HepG2 (cell line): ENCODE measurements around the gene TIAM2. TPM values are rescaled to one million over a fixed set of nuclear protein-coding genes. Genes with fewer than 3 reads are reported as not detected.

Experiments
- AFF4 ChIP-seq: sonication (generic); formaldehyde crosslinking; IDR thresholded peaks from 2 replicates; pipeline ENCODE4 v1.4.0; 2020; ENCODE audit warnings: missing genetic modification reagents
- CBX5 ChIP-seq: sonication (generic); formaldehyde crosslinking; IDR thresholded peaks from 2 replicates; pipeline ENCODE4 v1.4.0; 2020; ENCODE audit warnings: missing genetic modification reagents, borderline replicate concordance
- MAFG ChIP-seq: sonication (generic); formaldehyde crosslinking; IDR thresholded peaks from 2 replicates; pipeline ENCODE4 v1.5.1; 2020; ENCODE audit warnings: mild to moderate bottlenecking, missing genetic modification reagents
- MEIS1 ChIP-seq: sonication (generic); formaldehyde crosslinking; IDR thresholded peaks from 2 replicates; pipeline ENCODE4 v1.9.0; 2021; ENCODE audit warnings: mild to moderate bottlenecking, missing genetic modification reagents, moderate library complexity, borderline replicate concordance
- PHF21A ChIP-seq: sonication (generic); formaldehyde crosslinking; IDR thresholded peaks from 2 replicates; pipeline ENCODE4 v1.5.0; 2020; ENCODE audit warnings: mild to moderate bottlenecking, missing genetic modification reagents
- PPARG ChIP-seq: conservative IDR thresholded peaks from 2 replicates; pipeline ENCODE4 v1.6.1; 2016; ENCODE audit warnings: missing biosample characterization, missing genetic modification reagents
- THRA ChIP-seq: sonication (generic); formaldehyde crosslinking; IDR thresholded peaks from 2 replicates; pipeline ENCODE4 v1.4.0; 2020; ENCODE audit warnings: missing genetic modification reagents, borderline replicate concordance
- ZBTB40 ChIP-seq, 2 experiments: fragments of 450-650 bp in 1 of 2; sonication (generic) in 1 of 2; formaldehyde crosslinking in 1 of 2; IDR thresholded peaks; 2 replicates each; pipeline versions ENCODE4 v1.6.1 to v1.8.0; 2016 to 2022; ENCODE audit warnings: antibody characterized with exemption in 1 of 2, mild to moderate bottlenecking in 1 of 2, missing genetic modification reagents in 1 of 2
- ZHX1 ChIP-seq: sonication (generic); formaldehyde crosslinking; IDR thresholded peaks from 2 replicates; pipeline ENCODE4 v1.8.1; 2022; ENCODE audit warnings: low read depth, mild to moderate bottlenecking, missing genetic modification reagents
- polyA plus RNA-seq, 8 experiments: library from polyadenylated mRNA; depleted of rRNA in 3 of 8; stranded (reverse) in 7 of 8; unstranded in 1 of 8; fragments of >200 nt; fragmentation: Illumina TruSeq in 4 of 8; extraction: Trizol in 4 of 8; gene quantifications; 2 replicates each; pipeline versions ENCODE4 v1.2.1 to v1.2.3, GENCODE V29; 2011 to 2016; ENCODE audit warnings: low read depth in 4 of 8, missing spikeins in 1 of 8, mixed read lengths in 1 of 8; ENCODE audit not compliant: insufficient read depth in 1 of 8
- total RNA-seq, 5 experiments: library from RNA; depleted of rRNA; stranded (reverse); fragments of >200 nt; fragmentation: Illumina TruSeq; extraction: Trizol; gene quantifications; 2 replicates each; pipeline ENCODE4 v1.2.3, GENCODE V29; 2016; ENCODE audit warnings: low read depth in 1 of 5

The TIAM2 gene
- total and polyA plus RNA-seq, 2 of the 13 experiments (the other 11 are each of a cell fraction or from before 2014, with no cell fraction given), result 4.1 to 4.5 TPM

- no peak for TF ChIP-seq ZBTB40 (IDR thresholded peaks at IDR 0.05)
- TF ChIP-seq ZBTB40 (CRISPR knock-in tag; IDR thresholded peaks at IDR 0.05), result peak; percentile 72; the same call in 1 of the 2 replicates
- peak; percentile 62; the same call in 1 of the 2 replicates for TF ChIP-seq PHF21A
- TF ChIP-seq MEIS1, result peak; percentile 43; the same call in 1 of the 2 replicates
- TF ChIP-seq AFF4 (CRISPR knock-in tag), result no peak
- peak; percentile 58; the same call in 1 of the 2 replicates for TF ChIP-seq PPARG (CRISPR knock-in tag)
- no peak for TF ChIP-seq MAFG (CRISPR knock-in tag)
- TF ChIP-seq ZHX1 (CRISPR knock-in tag), result peak; percentile 77; the same call in 1 of the 2 replicates
- peak; percentile 41; the same call in 1 of the 2 replicates for TF ChIP-seq CBX5 (CRISPR knock-in tag)
- TF ChIP-seq THRA (CRISPR knock-in tag), result peak; percentile 97
These were observed 34.7 kb upstream of the TIAM2 start (continued) for GRCh38 chr6:154960299-154960843.
